GM23338 (cell line): ENCODE measurements around the gene GLA.

ENCODE experiments used
- TF ChIP-seq, protein P1 (sequence below), 2 experiments: fragments of 200-600 bp in 1 of 2; sonication (generic) in 1 of 2; conservative IDR thresholded peaks; 2 replicates each; pipeline versions ENCODE4 v1.5.1 to v1.6.1; 2016 to 2017; ENCODE audit warnings: antibody characterized with exemption in 2 of 2, low read depth in 2 of 2, mild to moderate bottlenecking in 2 of 2, moderate library complexity in 1 of 2
- TF ChIP-seq, protein P2 (sequence below): IDR thresholded peaks from one replicate; pipeline ENCODE4 v1.6.1; 2018; ENCODE audit warnings: antibody characterized with exemption; ENCODE audit not compliant: unreplicated experiment

DNA sequence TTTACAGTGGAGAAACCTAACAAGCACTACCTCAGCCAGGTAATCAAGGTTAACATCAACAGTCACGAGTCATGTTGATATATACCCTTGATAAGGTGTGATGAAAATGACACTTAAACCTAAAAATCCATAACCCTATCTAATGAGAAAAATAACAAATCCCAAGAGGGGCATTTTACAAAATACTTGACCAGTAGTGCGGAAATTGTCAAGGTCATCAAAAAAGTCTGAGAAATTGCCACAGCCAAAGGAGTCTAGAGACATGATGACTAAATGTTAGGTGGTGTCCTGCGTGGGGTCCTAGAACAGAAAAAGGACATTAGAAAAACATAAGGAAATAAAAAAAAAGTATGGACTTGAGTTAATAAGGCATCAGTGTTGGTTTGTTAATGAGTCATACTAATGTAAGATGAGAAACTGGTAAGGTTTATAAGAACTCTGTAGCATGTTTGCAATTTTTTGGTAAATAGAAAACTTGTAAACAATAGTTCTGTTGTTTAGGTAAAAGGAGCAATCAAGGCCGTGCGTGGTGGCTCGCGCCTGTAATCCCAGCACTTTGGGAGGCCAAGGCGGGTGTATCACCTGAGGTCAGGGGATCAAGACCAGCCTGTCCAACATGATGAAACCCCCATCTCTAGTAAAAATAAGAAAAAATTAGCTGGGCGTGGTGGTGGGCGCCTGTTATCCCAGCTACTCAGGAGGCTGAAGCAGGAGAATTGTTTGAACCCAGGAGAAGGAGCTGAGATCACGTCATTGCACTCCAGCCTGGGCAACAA is 14.0 kb downstream of the GLA start:
- TF ChIP-seq, protein P1, sequence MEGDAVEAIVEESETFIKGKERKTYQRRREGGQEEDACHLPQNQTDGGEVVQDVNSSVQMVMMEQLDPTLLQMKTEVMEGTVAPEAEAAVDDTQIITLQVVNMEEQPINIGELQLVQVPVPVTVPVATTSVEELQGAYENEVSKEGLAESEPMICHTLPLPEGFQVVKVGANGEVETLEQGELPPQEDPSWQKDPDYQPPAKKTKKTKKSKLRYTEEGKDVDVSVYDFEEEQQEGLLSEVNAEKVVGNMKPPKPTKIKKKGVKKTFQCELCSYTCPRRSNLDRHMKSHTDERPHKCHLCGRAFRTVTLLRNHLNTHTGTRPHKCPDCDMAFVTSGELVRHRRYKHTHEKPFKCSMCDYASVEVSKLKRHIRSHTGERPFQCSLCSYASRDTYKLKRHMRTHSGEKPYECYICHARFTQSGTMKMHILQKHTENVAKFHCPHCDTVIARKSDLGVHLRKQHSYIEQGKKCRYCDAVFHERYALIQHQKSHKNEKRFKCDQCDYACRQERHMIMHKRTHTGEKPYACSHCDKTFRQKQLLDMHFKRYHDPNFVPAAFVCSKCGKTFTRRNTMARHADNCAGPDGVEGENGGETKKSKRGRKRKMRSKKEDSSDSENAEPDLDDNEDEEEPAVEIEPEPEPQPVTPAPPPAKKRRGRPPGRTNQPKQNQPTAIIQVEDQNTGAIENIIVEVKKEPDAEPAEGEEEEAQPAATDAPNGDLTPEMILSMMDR (conservative IDR thresholded peaks at IDR 0.05; ENCODE audit: low read depth in 2 of 2) = no peak
- TF ChIP-seq, protein P2, sequence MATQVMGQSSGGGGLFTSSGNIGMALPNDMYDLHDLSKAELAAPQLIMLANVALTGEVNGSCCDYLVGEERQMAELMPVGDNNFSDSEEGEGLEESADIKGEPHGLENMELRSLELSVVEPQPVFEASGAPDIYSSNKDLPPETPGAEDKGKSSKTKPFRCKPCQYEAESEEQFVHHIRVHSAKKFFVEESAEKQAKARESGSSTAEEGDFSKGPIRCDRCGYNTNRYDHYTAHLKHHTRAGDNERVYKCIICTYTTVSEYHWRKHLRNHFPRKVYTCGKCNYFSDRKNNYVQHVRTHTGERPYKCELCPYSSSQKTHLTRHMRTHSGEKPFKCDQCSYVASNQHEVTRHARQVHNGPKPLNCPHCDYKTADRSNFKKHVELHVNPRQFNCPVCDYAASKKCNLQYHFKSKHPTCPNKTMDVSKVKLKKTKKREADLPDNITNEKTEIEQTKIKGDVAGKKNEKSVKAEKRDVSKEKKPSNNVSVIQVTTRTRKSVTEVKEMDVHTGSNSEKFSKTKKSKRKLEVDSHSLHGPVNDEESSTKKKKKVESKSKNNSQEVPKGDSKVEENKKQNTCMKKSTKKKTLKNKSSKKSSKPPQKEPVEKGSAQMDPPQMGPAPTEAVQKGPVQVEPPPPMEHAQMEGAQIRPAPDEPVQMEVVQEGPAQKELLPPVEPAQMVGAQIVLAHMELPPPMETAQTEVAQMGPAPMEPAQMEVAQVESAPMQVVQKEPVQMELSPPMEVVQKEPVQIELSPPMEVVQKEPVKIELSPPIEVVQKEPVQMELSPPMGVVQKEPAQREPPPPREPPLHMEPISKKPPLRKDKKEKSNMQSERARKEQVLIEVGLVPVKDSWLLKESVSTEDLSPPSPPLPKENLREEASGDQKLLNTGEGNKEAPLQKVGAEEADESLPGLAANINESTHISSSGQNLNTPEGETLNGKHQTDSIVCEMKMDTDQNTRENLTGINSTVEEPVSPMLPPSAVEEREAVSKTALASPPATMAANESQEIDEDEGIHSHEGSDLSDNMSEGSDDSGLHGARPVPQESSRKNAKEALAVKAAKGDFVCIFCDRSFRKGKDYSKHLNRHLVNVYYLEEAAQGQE = no peak
